H9 (cell line): ENCODE results near the gene PACC1. TPM values are rescaled to one million over a fixed set of nuclear protein-coding genes. Genes with fewer than 3 reads are reported as not detected.

Source experiments
- DNase-seq: peaks from one replicate; pipeline ENCODE4 v3.0.0-alpha.2; 2017
- H2AFZ ChIP-seq: one replicate; pipeline ENCODE4 v1.6.1; 2013; ENCODE audit warnings: mild to moderate bottlenecking, low read length, control low read depth, moderate library complexity
- H2AK5ac ChIP-seq: 2 replicates; pipeline ENCODE4 v1.6.1; 2013; ENCODE audit warnings: low read length, control low read depth, mixed read lengths; ENCODE audit not compliant: insufficient read length
- H2BK120ac ChIP-seq: one replicate; pipeline ENCODE4 v1.6.1; 2013; ENCODE audit warnings: low read depth, mild to moderate bottlenecking, low read length, control low read depth, inconsistent platforms; ENCODE audit not compliant: poor library complexity, severe bottlenecking
- H2BK12ac ChIP-seq: 2 replicates; pipeline ENCODE4 v1.6.1; 2013; ENCODE audit warnings: low read length, control low read depth, mixed read lengths, low read depth; ENCODE audit not compliant: insufficient read length
- H2BK15ac ChIP-seq: 2 replicates; pipeline ENCODE4 v1.6.1; 2013; ENCODE audit warnings: low read depth, low read length, control low read depth
- H2BK20ac ChIP-seq: one replicate; pipeline ENCODE4 v1.6.1; 2013; ENCODE audit warnings: low read depth, mild to moderate bottlenecking, low read length, control low read depth, inconsistent platforms; ENCODE audit not compliant: poor library complexity, severe bottlenecking
- H2BK5ac ChIP-seq: 2 replicates; pipeline ENCODE4 v1.6.1; 2013; ENCODE audit warnings: low read length, control low read depth, mixed read lengths; ENCODE audit not compliant: insufficient read length
- H3K14ac ChIP-seq: 2 replicates; pipeline ENCODE4 v1.6.1; 2013; ENCODE audit warnings: low read length, control low read depth; ENCODE audit not compliant: insufficient read depth
- H3K18ac ChIP-seq: 2 replicates; pipeline ENCODE4 v1.6.1; 2013; ENCODE audit warnings: low read depth, mild to moderate bottlenecking, mixed read lengths, low read length, control low read depth; ENCODE audit not compliant: insufficient read length
- H3K23ac ChIP-seq: 2 replicates; pipeline ENCODE4 v1.6.1; 2013; ENCODE audit warnings: low read length, control low read depth, mixed read lengths, low read depth; ENCODE audit not compliant: insufficient read length
- H3K23me2 ChIP-seq: 2 replicates; pipeline ENCODE4 v1.6.1; 2013; ENCODE audit warnings: low read depth, mild to moderate bottlenecking, mixed read lengths, low read length, control low read depth; ENCODE audit not compliant: insufficient read length, poor library complexity, severe bottlenecking
- H3K27ac ChIP-seq: 2 replicates; pipeline ENCODE4 v1.5.1; 2013; ENCODE audit warnings: low read length, control low read depth, mixed read lengths, low read depth; ENCODE audit not compliant: insufficient read length
- H3K27me3 ChIP-seq: 2 replicates; pipeline ENCODE4 v1.6.1; 2013; ENCODE audit warnings: low read length, control low read depth, inconsistent platforms; ENCODE audit not compliant: insufficient read depth
- H3K4ac ChIP-seq: 2 replicates; pipeline ENCODE4 v1.6.1; 2013; ENCODE audit warnings: low read depth, mild to moderate bottlenecking, control low read depth, inconsistent platforms, low read length, moderate library complexity
- H3K4me1 ChIP-seq: 2 replicates; pipeline ENCODE4 v1.6.1; 2013; ENCODE audit warnings: low read length, control low read depth, inconsistent platforms; ENCODE audit not compliant: insufficient read depth
- H3K4me2 ChIP-seq: 2 replicates; pipeline ENCODE4 v1.6.1; 2013; ENCODE audit warnings: low read length, control low read depth, mixed read lengths; ENCODE audit not compliant: insufficient read length, insufficient read depth
- H3K56ac ChIP-seq: 2 replicates; pipeline ENCODE4 v1.6.1; 2013; ENCODE audit warnings: low read depth, mild to moderate bottlenecking, mixed read lengths, low read length, control low read depth; ENCODE audit not compliant: insufficient read length
- H3K79me1 ChIP-seq: 2 replicates; pipeline ENCODE4 v1.6.1; 2013; ENCODE audit warnings: low read depth, mild to moderate bottlenecking, moderate library complexity, low read length, control low read depth, inconsistent platforms; ENCODE audit not compliant: insufficient read depth, poor library complexity, severe bottlenecking
- H3K79me2 ChIP-seq: 2 replicates; pipeline ENCODE4 v1.6.1; 2013; ENCODE audit warnings: low read length, control low read depth, inconsistent platforms; ENCODE audit not compliant: insufficient read depth
- H3K9ac ChIP-seq: 2 replicates; pipeline ENCODE4 v1.6.1; 2013; ENCODE audit warnings: low read length, control low read depth, mixed read lengths; ENCODE audit not compliant: insufficient read length; ENCODE audit errors: extremely low read depth
- H3K9me3 ChIP-seq: one replicate; pipeline ENCODE4 v1.6.1; 2013; ENCODE audit warnings: low read depth, low read length, inconsistent platforms; ENCODE audit not compliant: control insufficient read depth
- H3T11ph ChIP-seq: one replicate; pipeline ENCODE4 v1.6.1; 2013; ENCODE audit warnings: mild to moderate bottlenecking, low read length, control low read depth, inconsistent platforms
- H4K20me1 ChIP-seq: one replicate; pipeline ENCODE4 v1.6.1; 2013; ENCODE audit not compliant: control insufficient read depth, insufficient read length, insufficient read depth
- H4K5ac ChIP-seq: 2 replicates; pipeline ENCODE4 v1.6.1; 2013; ENCODE audit warnings: low read depth, mild to moderate bottlenecking, mixed read lengths, low read length, control low read depth; ENCODE audit not compliant: insufficient read length
- H4K8ac ChIP-seq: replicated peaks from 2 replicates; pipeline ENCODE4 v1.6.1; 2013; ENCODE audit warnings: low read length, control low read depth, mixed read lengths, low read depth; ENCODE audit not compliant: insufficient read length
- H4K91ac ChIP-seq: 2 replicates; pipeline ENCODE4 v1.6.1; 2013; ENCODE audit warnings: low read depth, mild to moderate bottlenecking, moderate library complexity, mixed read lengths, low read length, control low read depth; ENCODE audit not compliant: insufficient read length
- H3K27ac Mint-ChIP-seq, 3 experiments: 2 replicates in 2 of 3; 3 replicates in 1 of 3; pipeline ENCODE4 v1.8.0; 2020 to 2021; ENCODE audit warnings: mixed read lengths in 3 of 3, mild to moderate bottlenecking in 1 of 3, moderate library complexity in 1 of 3
- H3K27me3 Mint-ChIP-seq: 2 replicates; pipeline ENCODE4 v1.8.0; 2021; ENCODE audit warnings: low read depth, mild to moderate bottlenecking, moderate library complexity, mixed read lengths
- H3K36me3 Mint-ChIP-seq, 3 experiments: 2 replicates in 2 of 3; 3 replicates in 1 of 3; pipeline ENCODE4 v1.8.0; 2020 to 2021; ENCODE audit warnings: low read depth in 3 of 3, mixed read lengths in 3 of 3; ENCODE audit not compliant: insufficient read depth in 1 of 3
- H3K4me1 Mint-ChIP-seq, 2 experiments: 2 replicates each; pipeline ENCODE4 v1.8.0; 2020; ENCODE audit warnings: mixed read lengths in 2 of 2
- H3K4me3 Mint-ChIP-seq, 2 experiments: 2 replicates in 1 of 2; 3 replicates in 1 of 2; pipeline ENCODE4 v1.8.0; 2020 to 2021; ENCODE audit warnings: mild to moderate bottlenecking in 2 of 2, mixed read lengths in 2 of 2, moderate library complexity in 1 of 2
- H3K9me3 Mint-ChIP-seq, 2 experiments: 2 replicates in 1 of 2; 3 replicates in 1 of 2; pipeline ENCODE4 v1.8.0; 2020; ENCODE audit warnings: mild to moderate bottlenecking in 2 of 2, mixed read lengths in 2 of 2, moderate library complexity in 1 of 2
- CTCF ChIP-seq: fragments of 200-600 bp; sonication (generic); conservative IDR thresholded peaks from 3 replicates; pipeline ENCODE4 v1.8.0; 2021; ENCODE audit warnings: antibody characterized with exemption, mild to moderate bottlenecking
- WGBS: extraction: QIAGEN DNeasy Blood & Tissue Kit; methylation state at CpG from one replicate; pipeline ENCODE4 v1.1.7; 2013; ENCODE audit warnings: missing lambda C conversion rate, low lambda C conversion rate, mixed read lengths; ENCODE audit not compliant: insufficient read length; ENCODE audit errors: extremely low coverage; 5-methylcytosine and 5-hydroxymethylcytosine counted together
- total RNA-seq: library from RNA; stranded (reverse); gene quantifications from 2 replicates; pipeline ENCODE4 v1.2.1, GENCODE V29; 2021

PACC1 gene
- total RNA-seq, 1 experiment from 2014 or later = 10.9 TPM

DNA sequence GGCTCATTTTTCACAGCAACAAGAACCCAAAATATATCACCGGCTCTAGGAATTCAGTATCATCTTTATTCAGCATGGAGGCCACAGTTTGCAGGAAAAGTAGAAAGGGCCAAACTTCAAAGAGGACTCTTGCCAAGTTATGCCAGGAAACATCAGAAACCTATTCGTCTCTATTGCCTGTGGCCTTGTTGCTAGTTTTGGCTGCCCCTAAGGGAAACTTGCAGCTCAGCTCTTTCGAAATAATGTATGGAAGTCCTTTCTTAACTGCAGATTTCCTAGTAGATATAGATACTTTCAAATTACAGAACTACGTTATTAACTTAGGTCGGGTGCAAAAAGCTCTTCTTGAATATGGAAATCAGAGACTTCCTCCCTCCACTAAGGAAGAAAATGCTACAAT lies 13.8 kb upstream of the PACC1 start:
- Histone ChIP-seq H3T11ph (no peak overlapping the region), H2BK12ac (no peak overlapping the region), H2AK5ac (no peak overlapping the region), H3K4me1 (no peaks in the 10 kb centered on the region), H3K18ac (no peak overlapping the region), H2BK15ac (no peak overlapping the region), H3K79me1 (no peaks in the 10 kb centered on the region), H3K23me2 (peaks cover 4% of the 10 kb centered on the region), H4K20me1 (no peaks in the 10 kb centered on the region), H3K27ac (no peak overlapping the region), H3K14ac (no peak overlapping the region), H3K4me2 (no peak overlapping the region), H3K79me2 (no peaks in the 10 kb centered on the region), H2BK5ac (no peak overlapping the region), H2BK120ac (no peak overlapping the region), H2BK20ac (no peak overlapping the region), H4K91ac (no peak overlapping the region), H3K27me3 (no peaks in the 10 kb centered on the region), H2AFZ (no peak overlapping the region), H3K4ac (no peak overlapping the region), H4K8ac (no peak overlapping the region), H3K56ac (no peak overlapping the region), H3K9ac (no peak overlapping the region), H3K23ac (no peak overlapping the region), H4K5ac (no peak overlapping the region), H3K9me3 (no peaks in the 10 kb centered on the region)
- Mint-ChIP-seq H3K27ac (no peak overlapping the region), H3K27me3 (peaks cover 26% of the 10 kb centered on the region), H3K4me1 (peaks cover 14 to 18% of the 10 kb centered on the region in 2 experiments), H3K4me3 (no peak overlapping the region), H3K9me3 (no peaks in the 10 kb centered on the region), H3K36me3 (no peaks in the 10 kb centered on the region)
- no peak for DNase-seq
- no peak for TF ChIP-seq CTCF
- no CpG with 5 or more reads among the region's 5 CpGs for WGBS
